GM19455 (cell line): Measurements from ENCODE around the gene TRPV3.

Source experiments
- ATAC-seq: cut with Tn5 transposase; IDR thresholded peaks from one replicate; pipeline ENCODE4 v1.9.1; 2021; ENCODE audit not compliant: unreplicated experiment

Gene TRPV3

GRCh38 chr17:3547628-3548027, 10.0 kb downstream of the TRPV3 start:
- ATAC-seq: no peak

GRCh38 chr17:3546997-3547396, 10.6 kb downstream of the TRPV3 start:
- ATAC-seq: no peak

GRCh38 chr17:3546521-3546920, 11.1 kb downstream of the TRPV3 start:
- ATAC-seq: no peak

GRCh38 chr17:3545151-3545550, 12.5 kb downstream of the TRPV3 start:
- ATAC-seq: no peak

GRCh38 chr17:3544365-3544764, 13.2 kb downstream of the TRPV3 start:
- ATAC-seq: no peak

GRCh38 chr17:3543453-3543852, 14.2 kb downstream of the TRPV3 start:
- ATAC-seq: no peak

GRCh38 chr17:3542410-3543088, 15.1 kb downstream of the TRPV3 start:
- no peak for ATAC-seq

GRCh38 chr17:3539881-3540540, 17.6 kb downstream of the TRPV3 start:
- no peak for ATAC-seq

- no peak for ATAC-seq
Measured at GRCh38 chr17:3536716-3537115, 20.9 kb downstream of the TRPV3 start.

GRCh38 chr17:3535253-3535995, 22.2 kb downstream of the TRPV3 start:
- no peak for ATAC-seq

- no peak for ATAC-seq
Measured at GRCh38 chr17:3534881-3535252, 22.7 kb downstream of the TRPV3 start.

- ATAC-seq: no peak
Measured at GRCh38 chr17:3533752-3534151, 23.9 kb downstream of the TRPV3 start.

GRCh38 chr17:3532859-3533142, 24.8 kb downstream of the TRPV3 start:
- ATAC-seq: no peak

- no peak for ATAC-seq
Measured at GRCh38 chr17:3532106-3532858, 25.3 kb downstream of the TRPV3 start.

- no peak for ATAC-seq
Measured at GRCh38 chr17:3531266-3532101, 26.1 kb downstream of the TRPV3 start.

- ATAC-seq: no peak
Measured at GRCh38 chr17:3529817-3530741, 27.5 kb downstream of the TRPV3 start.

- ATAC-seq: no peak
Measured at GRCh38 chr17:3528880-3529511, 28.6 kb downstream of the TRPV3 start.

- ATAC-seq: no peak
Measured at GRCh38 chr17:3528403-3528851, 29.2 kb downstream of the TRPV3 start.

GRCh38 chr17:3527896-3528295, 29.7 kb downstream of the TRPV3 start:
- ATAC-seq: no peak
